HT-29 (cell line): ENCODE results near the gene LRCOL1. TPM values are rescaled to one million over a fixed set of nuclear protein-coding genes. Genes with fewer than 3 reads are reported as not detected.
"Not testable (repeated sequence)": the region's sequence is repeated elsewhere in the genome, so short reads cannot be mapped to it uniquely, and the experiment has no call there.

Experiments
- DNase-seq: peaks from one replicate; pipeline ENCODE4 v3.0.0-alpha.2; 2015; ENCODE audit warnings: low spot score
- total RNA-seq: library from RNA; depleted of rRNA; stranded (reverse); fragments of >200 nt; shearing (Covaris generic); gene quantifications from 2 replicates; pipeline ENCODE4 v1.2.3, GENCODE V29; 2014

The LRCOL1 gene
- total RNA-seq, 1 experiment from 2014 or later = not detected

GRCh38 chr12:132601171-132601883 is 9.1 kb downstream of the LRCOL1 start:
- no peak for DNase-seq

- DNase-seq = peak; percentile 69
These were observed 10.0 kb downstream of the LRCOL1 start for GRCh38 chr12:132600048-132601032.

GRCh38 chr12:132599502-132599901 is 10.9 kb downstream of the LRCOL1 start:
- not testable (repeated sequence) for DNase-seq

GRCh38 chr12:132597333-132598316 is 12.8 kb downstream of the LRCOL1 start:
- DNase-seq = no peak

GRCh38 chr12:132596016-132596415 is 14.4 kb downstream of the LRCOL1 start:
- no peak for DNase-seq

- DNase-seq = no peak
These were observed 15.2 kb downstream of the LRCOL1 start for GRCh38 chr12:132595183-132595582.

GRCh38 chr12:132593938-132594358 is 16.4 kb downstream of the LRCOL1 start:
- DNase-seq = peak; percentile 99

- DNase-seq = no peak
These were observed 16.9 kb downstream of the LRCOL1 start for GRCh38 chr12:132593521-132593920.

GRCh38 chr12:132593071-132593470 is 17.3 kb downstream of the LRCOL1 start:
- no peak for DNase-seq

- DNase-seq = no peak
These were observed 18.0 kb downstream of the LRCOL1 start for GRCh38 chr12:132592282-132592970.

GRCh38 chr12:132591107-132591935 is 19.1 kb downstream of the LRCOL1 start:
- no peak for DNase-seq

GRCh38 chr12:132588821-132589669 is 21.3 kb downstream of the LRCOL1 start:
- no peak for DNase-seq

- DNase-seq = no peak
These were observed 22.1 kb downstream of the LRCOL1 start for GRCh38 chr12:132588319-132588718.

- no peak for DNase-seq
These were observed 22.6 kb downstream of the LRCOL1 start for GRCh38 chr12:132587781-132588180.

GRCh38 chr12:132586929-132587328 is 23.5 kb downstream of the LRCOL1 start:
- no peak for DNase-seq

- DNase-seq = no peak
These were observed 25.2 kb downstream of the LRCOL1 start for GRCh38 chr12:132585177-132585576.

- DNase-seq = no peak
These were observed 26.0 kb downstream of the LRCOL1 start for GRCh38 chr12:132584429-132584828.

GRCh38 chr12:132583736-132584135 is 26.6 kb downstream of the LRCOL1 start:
- no peak for DNase-seq

- no peak for DNase-seq
These were observed 27.0 kb downstream of the LRCOL1 start for GRCh38 chr12:132583411-132583710.
